Fibroblast of the aortic adventitia (primary cell): Measurements from ENCODE around the gene LRRC51. TPM values are rescaled to one million over a fixed set of nuclear protein-coding genes. Genes with fewer than 3 reads are reported as not detected.

Experiments used
- DNase-seq: peaks from one replicate; pipeline ENCODE4 v3.0.0-alpha.2; 2010; ENCODE audit warnings: low read depth
- H3K4me3 ChIP-seq: 2 replicates; pipeline ENCODE4 v1.5.1; 2011; ENCODE audit warnings: low read depth, mild to moderate bottlenecking, control low read depth, low read length, moderate library complexity
- total RNA-seq: library from RNA; depleted of rRNA; stranded (reverse); fragments of >200 nt; gene quantifications from 2 replicates; pipeline ENCODE4 v1.2.3, GENCODE V29; 2012; ENCODE audit warnings: low replicate concordance
- TF ChIP-seq, protein P1 (sequence below): IDR thresholded peaks from 2 replicates; pipeline ENCODE4 v1.5.1; 2011; ENCODE audit warnings: mild to moderate bottlenecking, low read length, control low read depth, inconsistent platforms; ENCODE audit not compliant: insufficient read depth

LRRC51 gene
- total RNA-seq, 1 donor, result 8.9 TPM

DNA sequence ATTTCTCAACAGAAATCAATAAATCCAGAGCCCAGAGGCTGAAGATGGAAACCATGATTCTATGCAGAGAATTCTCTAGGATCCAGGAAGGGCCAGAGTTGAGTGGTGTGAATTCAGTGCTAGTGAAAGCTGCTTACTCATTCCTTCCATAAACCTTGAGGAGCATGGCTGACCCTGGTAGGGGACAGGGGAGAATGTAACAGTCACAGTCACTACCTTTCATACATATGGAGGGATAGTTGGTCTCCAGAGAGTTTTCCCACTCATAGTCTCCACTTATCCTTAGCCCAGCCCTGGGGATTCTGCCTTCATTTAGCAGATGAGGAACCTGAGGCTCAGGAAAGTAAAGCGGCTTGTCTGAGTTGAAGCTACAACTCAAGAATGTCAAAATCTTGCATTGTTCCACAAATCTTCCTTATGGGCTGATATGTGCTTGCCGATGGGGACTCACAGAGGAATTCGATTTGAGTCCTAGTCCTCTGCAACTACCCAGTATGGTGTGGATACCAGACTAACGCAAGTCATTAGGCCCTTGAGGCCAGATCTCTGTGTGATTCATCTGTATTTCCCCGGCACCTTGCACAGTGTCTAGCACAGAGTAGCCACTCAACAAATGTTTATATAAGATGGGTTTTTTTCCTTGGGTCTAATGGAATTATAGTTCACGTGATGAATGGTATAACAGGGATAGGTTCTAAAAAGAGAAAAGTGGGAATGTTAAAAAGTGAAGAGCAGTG lies 35.5 kb downstream of the LRRC51 start:
- TF ChIP-seq, protein P1, sequence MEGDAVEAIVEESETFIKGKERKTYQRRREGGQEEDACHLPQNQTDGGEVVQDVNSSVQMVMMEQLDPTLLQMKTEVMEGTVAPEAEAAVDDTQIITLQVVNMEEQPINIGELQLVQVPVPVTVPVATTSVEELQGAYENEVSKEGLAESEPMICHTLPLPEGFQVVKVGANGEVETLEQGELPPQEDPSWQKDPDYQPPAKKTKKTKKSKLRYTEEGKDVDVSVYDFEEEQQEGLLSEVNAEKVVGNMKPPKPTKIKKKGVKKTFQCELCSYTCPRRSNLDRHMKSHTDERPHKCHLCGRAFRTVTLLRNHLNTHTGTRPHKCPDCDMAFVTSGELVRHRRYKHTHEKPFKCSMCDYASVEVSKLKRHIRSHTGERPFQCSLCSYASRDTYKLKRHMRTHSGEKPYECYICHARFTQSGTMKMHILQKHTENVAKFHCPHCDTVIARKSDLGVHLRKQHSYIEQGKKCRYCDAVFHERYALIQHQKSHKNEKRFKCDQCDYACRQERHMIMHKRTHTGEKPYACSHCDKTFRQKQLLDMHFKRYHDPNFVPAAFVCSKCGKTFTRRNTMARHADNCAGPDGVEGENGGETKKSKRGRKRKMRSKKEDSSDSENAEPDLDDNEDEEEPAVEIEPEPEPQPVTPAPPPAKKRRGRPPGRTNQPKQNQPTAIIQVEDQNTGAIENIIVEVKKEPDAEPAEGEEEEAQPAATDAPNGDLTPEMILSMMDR, result no peak
- H3K4me3 ChIP-seq, result no peak overlapping the region
- no peak for DNase-seq

DNA sequence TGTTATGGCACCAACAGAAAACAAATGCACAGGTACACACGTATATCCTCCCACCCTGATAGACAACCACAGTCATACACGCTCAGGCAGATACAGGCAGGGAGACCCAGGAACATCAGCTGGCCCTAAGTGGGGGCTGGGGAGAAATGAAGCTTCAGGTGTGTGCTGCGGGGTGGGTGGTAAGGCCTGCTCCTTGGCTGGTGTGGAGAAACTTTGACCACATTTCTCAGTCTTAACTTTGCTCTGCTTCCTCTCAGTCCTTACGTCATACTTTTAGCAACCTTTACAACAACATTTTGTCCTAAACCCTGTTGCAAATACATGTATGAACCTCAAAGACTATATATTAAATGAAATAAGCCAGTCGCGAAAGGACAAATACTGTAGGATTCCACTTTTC lies 38.5 kb downstream of the LRRC51 start:
- TF ChIP-seq, protein P1, result no peak
- DNase-seq, result no peak
- H3K4me3 ChIP-seq, result no peak overlapping the region

DNA sequence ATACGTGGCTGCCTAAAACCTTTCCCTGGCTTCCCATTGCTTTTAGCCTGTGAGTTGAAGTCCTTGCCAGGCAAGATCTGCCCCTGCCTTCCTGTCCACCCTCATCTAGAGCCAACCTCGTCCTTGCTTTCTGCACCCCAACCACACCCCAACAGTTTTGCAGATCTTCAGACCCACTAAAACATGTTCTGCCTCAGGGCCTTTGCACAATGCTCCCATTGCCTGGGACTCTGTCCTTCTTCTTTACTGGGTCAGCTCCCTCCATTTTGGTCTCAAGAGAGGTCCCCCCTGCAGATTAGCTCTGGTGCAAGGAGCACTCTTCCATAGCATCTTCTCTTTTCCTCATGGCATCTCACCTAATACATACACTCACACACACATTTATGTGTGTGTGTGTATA lies 40.3 kb downstream of the LRRC51 start:
- TF ChIP-seq, protein P1, result no peak
- no peak overlapping the region for H3K4me3 ChIP-seq
- no peak for DNase-seq

- no peak for DNase-seq
- no peak overlapping the region for H3K4me3 ChIP-seq
- TF ChIP-seq, protein P1, result no peak
Measured at GRCh38 chr11:72122607-72123006, 42.0 kb downstream of the LRRC51 start.

DNA sequence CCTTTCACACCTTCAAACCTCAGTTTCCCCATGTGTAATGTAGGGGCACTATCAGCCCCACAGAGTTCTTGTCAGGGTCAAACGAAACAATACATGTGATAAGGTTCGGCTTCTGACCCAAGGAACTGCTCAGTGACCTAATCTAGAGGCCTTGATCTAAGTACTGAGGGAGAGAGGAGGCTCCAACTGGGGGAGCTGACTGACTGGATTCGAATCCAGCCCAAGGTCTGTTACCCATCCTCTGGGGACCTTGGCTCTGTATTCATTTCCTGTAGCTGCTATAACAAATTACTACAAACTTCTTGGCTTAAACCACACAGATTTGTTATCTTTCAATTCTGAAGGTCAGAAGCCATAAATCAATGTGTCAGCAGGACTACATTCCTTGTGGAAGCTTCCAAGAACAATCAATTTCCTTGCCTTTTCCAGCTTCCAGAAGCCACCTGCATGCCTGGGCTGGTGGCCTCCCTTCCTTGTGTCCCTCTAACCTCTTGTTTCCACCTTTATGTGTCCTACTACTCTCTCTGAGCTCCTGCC lies 42.5 kb downstream of the LRRC51 start:
- TF ChIP-seq, protein P1, result no peak
- H3K4me3 ChIP-seq, result no peak overlapping the region
- peak; percentile 58 for DNase-seq

DNA sequence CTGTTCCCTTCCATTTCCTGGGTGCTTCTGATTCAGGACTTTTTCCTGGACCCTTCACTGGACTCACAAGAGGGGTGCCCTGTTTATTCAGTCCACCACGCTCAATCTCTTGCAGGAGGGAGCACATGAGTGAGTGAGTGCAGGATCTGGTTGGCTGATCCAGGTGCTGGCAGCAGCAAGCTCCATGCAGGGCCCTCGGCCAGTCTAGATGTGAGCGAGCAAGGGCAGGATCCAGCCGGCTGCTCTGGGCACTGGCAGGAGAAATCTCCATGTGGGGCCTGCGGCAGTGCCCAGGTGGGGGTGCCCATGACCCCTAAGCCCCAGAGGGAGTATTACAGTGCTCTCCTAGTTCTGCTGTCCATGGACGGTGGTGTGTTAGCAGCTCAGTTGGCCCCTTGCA lies 43.4 kb downstream of the LRRC51 start:
- DNase-seq, result no peak
- TF ChIP-seq, protein P1, result no peak
- no peak overlapping the region for H3K4me3 ChIP-seq
